ENCODE results near the gene NDUFB8.
"Not testable (repeated sequence)": the region's sequence is repeated elsewhere in the genome, so short reads cannot be mapped to it uniquely, and the experiment has no call there.

Gene NDUFB8

DNA sequence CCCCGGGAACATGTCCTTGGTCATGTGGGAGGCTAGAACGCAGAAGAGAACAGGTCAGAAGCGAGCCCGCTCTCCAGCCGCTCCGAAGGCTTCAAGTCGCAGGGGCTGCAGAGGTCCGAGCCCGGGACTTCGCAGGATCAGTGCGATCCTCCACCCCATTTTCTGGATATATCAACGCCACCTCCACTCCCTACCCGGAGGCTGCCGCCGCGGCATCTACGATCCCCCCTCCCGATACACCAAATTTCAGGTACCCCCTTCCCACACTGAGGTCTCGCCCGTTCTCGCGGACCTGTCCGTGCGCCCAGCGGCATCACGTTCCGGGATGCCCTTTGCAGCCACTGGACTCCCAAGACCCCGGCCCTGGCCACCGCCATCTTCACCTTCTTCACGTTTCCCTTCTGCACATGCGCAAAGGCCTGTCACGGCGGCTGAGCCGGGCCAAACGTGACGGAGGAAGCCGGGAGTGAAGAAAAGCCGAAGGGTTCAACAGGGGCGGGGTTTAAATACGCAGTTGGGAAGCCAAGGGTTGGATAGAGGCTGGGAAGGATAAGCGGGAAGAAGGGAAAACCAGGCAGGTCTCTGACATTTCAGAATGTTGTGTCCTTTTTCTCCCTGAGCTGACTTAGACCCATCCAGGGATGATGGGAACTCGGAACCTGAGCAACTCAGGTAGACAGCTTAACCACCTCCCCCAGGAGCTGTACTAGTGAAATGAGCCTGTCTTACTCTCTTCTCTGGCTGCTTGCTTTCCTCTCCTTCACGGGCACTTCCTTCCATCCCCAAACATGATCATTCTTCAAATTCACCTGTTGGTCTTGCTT, at the start of gene NDUFB8:
NDUFB8 (minus strand) TSS at position 397 of the 824 bp plus-strand sequence; CDS start at position 377, 20 bp downstream.
- peak; percentile 71 for DNase-seq

DNA sequence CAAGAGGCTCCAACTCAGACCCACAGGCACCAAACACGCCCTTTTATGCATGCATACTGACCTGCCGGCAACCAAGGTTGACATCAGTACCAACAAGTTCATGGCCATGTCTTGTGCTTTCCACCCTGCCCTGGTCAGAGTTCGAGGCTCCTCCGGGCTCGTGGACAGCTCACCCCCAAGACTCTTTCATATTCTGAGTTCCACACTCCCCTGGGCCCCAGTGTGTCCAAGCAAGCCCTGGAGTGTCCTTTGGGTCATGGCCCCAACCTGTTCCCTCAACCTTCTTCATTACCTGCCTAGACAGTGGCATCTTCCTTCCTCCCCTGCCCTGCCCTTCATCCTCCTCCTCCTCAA, 46.6 kb upstream of the NDUFB8 start:
- DNase-seq: no peak

DNA sequence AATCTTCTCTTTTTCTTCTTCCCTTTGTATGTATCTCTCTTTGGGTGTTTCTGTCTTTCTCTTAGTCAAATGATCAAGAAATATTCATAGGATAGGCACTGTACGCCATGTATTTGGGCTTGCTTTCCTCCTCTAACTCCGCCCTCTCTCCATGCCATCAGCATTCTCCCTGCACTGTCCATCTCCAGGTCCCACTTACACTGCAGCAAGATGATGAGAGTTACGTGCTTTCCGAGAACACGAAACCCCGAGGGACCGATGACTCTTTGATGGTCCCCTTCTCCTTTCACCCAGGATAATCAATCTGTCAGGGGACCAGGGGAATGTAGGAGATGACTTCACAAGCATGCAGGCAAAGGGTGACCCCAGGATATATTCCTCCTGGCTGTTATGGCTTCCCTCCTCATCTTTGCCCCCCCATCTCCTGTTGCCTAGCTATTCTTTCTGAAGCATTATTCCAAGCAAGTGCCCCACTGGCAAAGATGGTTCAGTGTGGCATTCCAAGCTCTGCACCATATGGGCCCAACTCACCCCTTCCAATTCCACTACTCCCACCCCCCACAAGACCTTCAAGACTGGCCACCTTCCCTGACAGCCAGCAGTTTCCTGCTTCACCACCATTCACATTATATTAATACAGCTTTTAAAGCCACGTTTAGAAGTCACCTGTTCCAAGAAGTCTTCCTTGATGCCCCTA, 46.1 kb upstream of the NDUFB8 start:
- DNase-seq: no peak

DNA sequence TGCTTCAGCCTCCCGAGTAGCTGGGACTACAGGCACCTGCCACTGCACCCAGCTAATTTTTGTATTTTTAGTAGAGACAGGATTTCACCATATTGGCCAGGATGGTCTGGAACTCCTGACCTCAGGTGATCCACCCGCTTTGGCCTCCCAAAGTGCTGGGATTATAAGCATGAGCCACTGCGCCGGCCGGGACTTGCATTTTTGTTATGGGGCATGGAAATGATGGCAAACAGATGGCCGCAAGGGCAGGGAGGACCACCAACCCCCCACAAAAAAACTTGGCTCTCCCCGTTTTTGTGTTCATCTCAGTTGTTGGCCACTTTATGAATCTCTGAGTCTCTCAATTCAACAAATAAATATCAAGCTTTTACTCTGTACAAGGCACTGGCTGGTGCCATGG, 45.5 kb upstream of the NDUFB8 start:
- not testable (repeated sequence) for DNase-seq

DNA sequence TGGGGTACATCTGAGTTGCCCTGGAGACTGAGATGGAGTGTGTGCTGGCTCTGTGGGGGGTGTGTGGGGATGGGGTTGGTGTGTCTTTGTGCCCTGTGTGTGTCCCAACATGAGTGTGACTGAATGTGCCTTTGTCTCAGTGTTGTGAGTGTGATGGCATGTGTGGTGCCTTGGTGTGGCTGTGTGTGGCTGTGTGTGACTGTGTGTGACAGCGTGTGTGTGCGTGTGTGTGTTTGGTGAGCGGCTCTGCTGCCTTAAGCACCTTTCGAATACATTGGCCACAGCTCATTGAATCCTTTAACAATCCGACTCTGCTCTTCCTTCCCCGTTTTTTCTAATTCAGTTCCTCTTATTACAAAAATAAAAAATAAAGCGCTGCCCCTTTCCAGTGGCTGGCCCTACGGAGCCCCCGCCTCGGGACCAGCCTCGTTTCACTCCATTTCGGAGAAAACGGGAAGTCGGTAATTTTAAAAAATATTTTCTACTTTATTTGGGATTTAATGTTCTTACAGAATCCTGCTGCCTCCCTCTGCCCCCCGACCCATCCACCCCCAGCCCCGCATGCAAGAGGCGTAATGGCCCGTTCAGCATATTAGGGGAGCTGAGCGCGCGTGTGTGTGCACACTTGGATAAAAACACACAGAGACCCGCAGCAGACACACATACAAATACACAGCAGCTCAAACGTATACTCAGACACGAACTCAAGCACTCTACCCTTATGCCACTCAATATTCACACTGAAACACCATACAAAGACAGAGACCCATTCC, 41.6 kb upstream of the NDUFB8 start:
- no peak for DNase-seq

DNA sequence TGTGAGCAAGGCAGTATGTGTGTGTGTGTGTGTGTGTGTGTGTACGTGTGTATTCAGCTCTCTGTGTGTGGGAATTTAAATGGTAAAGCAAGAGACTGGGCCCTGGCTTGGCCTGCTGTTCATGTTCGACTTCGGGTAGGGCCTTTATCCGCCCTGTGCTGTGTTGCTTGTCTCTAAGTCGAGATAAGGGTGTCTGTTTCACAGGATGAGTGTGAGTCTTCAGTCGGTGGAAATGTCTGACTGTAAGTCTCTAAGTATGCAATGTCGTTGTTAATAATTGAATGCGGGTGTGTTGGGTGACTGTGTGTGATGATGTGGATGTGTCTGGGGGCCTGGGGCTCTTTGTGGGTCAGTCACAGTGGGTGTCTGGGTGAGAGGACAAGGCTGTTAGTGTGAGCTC, 40.8 kb upstream of the NDUFB8 start:
- DNase-seq: no peak

DNA sequence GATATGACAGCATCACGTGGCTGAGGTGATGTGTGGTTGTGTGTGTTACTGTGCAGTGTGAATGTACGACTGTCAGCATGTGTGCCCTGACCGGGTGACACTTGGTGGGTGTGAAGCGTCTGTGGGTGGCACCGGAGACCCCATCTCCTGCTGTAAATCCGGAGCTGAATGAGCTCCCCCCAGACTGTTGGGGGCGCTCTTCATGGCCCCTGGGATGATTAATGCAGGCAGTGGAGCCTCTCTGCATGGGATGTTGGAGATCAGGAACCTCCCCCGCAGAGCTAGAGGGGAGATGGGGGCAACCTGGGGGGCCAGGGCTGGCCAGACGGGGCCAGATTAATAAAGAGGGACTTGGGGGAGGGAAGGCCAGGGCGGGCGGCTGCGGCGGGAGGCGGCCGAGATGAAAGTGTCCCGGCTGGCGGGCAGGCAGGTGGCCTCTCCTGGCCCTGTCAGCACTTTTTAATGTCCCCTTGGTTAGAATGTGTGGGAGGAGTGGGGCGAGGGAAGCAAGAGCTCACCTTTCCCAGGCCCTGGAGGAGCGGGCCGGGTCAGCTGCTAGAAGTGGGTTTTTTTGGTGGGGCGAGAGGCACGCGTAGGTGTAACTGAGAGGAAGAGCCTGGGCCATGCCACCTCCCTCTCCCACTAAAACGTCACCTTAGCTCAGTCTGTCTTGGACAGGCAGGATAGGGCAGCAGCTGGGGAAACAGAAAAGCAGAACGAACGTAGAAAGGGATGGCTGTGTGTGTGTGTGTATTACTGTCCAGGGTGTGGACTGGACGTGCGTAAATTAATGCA, 40.2 kb upstream of the NDUFB8 start:
- no peak for DNase-seq

DNA sequence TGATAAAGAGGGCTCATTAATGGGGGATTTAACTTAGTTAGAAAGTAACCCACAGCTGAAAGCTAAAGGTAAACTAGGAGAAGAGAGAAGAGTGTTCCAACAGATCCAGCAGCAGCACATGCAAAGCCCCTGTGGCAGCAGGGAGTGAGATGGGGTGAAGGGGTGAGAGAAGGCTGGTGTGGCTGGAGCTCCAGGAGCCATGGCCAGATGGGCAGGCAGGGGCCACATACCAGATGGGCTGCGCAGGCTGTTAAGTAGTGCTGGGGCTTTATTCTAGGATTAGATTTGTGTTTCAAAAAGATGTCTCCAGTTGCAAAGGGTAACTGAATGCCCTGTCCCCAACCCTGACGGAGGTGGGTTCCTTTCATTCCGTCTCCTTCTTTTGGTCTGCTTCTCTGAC, 39.2 kb upstream of the NDUFB8 start:
- DNase-seq: no peak

DNA sequence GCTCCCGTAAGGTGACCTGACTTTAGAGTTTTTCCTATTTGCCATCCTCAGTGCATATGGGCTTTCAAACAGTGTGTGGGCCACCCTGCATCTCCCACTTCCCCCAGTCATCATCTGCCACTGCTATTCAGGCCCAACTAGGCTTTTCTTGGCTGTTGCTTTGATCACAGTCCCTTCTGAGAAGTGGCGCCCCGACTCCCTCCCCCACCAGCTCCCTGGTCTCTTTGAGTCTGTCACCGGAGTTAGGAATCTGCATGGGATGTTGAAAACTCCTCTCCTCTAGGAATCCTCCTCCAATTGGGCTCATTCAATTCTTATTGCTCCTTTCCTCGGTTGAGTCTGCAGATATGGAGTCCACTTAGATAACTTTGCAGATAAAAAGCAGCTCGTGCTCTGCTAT, 38.2 kb upstream of the NDUFB8 start:
- no peak for DNase-seq

DNA sequence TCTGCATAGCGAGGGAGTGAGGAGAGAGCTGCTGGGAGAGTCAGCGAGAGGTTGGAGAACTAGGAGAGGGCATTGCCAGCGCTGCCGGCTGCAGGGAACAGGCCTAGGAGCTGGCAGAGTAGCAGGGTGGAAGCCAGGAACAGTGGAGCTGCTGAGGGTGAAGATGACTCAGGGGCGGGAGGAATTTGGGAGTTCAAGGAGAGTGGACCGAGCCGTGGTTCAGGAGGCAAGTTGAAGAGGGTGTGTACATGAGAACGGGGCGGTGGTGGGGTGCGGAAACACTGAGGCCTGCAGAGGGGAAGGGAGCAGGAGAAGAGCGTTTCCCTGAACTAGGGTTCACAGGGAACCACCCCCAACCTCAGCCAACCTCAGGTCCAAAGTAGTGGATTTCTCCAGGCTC, 37.6 kb upstream of the NDUFB8 start:
- no peak for DNase-seq

DNA sequence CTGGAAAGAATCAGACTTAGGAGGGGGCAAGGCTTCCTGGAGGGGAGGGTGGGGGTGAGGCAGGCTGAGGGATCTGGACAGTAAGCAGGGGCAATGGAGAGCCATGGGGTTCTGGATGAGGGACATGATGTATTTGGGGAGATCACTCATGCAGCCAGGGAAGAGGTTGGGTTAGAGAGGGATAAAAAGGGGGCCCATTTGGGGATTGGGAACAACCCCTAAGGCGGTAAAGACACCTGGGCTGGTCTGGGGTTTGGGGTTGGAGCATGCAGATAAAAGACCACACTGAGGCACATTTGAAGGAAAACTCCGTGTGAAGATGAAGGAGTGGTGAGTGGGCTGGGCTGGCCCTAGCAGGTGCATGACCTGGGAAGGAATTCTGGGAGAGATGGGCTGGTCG, 36.9 kb upstream of the NDUFB8 start:
- DNase-seq: no peak

DNA sequence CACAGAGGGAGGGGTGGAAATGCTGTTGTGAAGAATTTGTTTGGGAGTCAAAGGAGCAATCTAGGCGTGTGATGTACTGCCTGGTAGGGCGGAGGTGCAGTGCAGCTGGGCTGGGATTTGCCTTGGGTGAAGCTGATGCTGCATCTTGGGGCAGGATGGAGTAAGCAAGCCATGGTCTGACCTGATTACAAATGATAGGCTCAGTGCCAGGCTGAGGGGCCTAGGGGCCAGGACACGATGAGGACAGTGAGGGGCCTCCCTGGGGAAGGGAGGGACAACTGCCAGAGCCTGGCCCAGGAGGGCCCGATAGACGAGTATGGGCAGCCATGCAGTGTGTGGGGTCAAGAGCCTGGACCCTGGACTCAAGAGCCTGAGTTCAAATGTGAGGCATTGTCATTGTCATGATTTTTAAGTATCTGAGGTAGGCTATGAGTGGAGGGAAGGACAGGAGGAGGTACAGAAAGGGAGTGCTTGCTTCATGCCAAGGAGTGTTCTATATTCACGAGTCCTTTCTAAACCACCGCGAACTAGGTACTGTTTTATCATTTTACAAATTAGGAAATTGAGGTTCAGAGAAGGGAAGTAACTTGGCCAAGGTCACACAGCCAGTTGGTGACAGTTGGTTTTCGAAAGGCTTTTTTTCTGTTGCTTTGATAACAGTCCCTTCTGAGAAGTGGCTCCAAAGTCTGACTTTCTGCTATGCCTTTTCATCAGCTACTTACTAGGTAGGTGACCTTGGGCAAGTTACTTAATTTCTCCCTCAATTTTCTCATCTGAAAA, 35.7 kb upstream of the NDUFB8 start:
- no peak for DNase-seq

DNA sequence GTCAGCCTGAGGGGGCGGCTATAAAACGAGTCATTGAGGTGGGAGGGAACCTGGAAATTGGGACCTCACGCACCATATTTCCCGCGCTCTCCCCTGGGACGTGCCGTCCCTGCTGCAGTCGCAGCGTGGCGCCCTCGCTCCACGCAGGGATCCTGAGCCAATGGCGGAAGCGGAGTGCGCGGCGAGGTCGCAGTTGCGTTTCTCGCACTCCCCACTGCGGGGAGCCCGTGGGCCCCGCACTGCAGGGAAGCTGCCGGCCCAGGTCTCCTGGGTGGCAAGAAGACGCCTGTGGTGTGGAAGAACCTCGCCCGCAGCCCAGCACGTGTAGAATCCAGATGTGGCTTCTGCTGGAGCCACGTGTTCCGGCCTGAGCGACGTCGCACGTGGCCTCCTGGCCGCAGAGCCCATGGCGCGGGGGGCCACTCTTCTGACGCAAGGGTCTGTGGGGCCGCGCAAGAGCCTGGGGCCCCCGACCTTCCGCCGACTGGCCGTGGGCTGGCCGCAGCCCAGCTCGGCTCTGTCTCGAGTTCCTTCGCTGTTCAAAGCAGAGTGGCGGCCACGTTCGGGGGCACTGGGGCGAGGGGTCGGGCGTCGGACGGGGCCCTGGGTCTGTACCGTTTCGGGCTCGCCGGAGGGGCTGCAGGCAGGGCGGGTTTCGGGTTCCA, 32.5 kb upstream of the NDUFB8 start:
- DNase-seq: peak; percentile 61

DNA sequence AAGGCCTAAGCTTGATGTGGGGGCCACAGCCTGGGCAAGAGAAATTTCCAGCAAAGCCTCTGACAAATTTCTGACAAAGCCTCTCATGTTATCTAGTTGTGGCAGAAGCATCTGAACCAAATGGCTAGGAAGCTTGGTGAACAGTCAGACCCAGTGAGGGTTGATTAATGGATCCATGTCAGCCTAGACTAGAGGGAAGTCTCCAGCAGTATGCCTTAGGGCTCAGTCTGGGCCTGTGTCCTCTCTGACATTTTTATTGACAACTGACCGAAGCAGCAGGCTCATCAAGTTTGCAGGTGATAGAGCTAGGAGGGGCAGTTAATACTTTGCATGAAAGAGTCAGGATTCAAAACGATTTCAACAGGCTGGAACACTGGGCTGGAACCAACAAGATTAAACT, 31.3 kb upstream of the NDUFB8 start:
- no peak for DNase-seq

DNA sequence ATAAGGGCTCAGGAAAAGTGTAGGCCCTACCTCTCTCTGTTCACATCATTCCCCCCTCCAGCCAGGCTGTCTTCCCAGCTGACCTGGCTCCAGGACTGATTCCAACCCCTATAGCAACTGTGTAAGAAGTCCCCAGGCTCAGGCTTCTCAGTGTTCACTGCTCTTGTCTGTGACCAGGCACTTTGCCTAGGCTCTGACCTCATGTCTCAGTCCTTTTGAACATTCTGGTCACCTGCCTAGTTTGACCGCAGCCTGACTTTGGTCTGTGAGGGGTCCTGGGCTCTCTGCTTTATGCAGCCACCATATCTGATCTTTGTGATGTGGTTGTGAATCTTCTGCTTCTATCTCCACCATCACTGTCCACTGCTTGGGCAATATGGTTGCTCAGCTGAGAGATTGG, 30.6 kb upstream of the NDUFB8 start:
- DNase-seq: no peak

DNA sequence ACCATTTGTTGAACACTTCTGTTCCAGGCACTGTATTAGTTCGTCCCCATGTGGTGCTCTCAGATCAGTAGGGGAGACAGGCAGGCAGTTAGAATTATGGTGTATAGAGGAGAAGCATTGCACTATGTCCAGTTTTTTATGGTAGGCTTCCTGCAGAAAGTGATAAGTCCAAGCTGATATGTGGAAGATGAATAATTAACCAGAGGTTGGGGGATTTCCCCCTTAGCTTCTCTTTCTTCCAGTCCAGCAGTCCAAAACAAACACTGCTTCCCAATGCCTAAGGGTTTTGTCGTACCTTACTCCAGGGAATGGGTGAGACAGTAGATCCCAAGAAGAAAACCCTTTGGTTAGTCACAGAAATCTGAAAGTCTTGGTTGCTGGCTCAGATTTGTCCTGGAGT, 25.2 kb upstream of the NDUFB8 start:
- DNase-seq: no peak

DNA sequence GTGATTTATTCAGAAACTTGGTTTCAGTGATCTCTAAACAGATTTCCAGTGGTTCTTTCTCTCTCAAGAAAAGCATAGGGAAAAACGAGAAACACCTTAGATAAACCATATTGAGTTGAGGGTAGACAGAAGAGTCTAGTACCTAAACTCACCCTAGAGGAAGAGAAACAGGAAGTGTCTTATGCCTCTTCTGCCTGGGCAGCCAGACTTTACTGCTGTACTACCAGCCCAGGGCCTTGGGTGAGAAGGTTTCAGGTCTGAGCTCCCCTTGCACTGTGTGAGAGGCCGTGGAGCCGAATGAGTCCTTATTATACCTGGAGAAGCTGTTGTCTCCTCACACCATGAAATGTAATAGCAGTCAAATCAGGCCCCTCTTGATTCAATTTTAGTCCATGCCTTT, 24.3 kb upstream of the NDUFB8 start:
- DNase-seq: no peak

DNA sequence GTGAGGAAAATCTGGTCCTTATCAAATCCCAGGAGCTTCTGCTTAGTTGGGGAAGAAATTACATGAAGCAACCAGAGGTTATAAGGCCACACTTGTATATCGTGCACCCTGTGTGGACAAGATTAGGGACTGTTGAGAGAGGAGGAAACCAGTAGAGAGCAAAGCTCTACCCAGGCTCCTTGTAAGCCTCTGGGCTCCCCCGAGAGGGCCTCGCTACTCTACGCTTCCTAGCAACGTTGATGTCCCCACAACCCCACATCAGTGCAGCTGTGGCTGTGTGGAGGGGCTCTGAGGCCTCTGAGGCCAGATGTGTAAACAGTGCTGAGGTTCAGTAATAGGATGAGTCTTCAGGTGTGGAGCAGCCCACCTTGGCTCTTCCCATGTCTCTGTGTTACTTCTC, 22.1 kb upstream of the NDUFB8 start:
- DNase-seq: no peak

DNA sequence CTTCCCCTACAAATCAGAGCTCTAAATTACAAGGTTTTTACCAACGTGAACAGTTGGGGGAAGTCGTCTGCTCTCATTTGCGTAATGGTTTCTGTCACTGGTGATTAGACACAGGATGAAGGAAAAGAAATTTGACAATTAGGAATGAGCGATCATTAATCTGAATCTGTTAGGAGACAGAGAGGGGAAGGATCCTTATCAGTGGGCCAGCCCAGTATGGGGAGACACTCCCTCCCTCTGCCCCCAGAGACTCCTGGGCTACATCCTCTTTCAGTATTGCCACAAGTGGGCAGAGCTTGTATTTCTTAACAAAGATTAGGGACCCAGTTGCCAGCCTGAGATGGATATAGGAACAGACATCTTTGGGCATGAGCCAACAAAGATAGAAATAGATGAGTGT, 21.5 kb upstream of the NDUFB8 start:
- DNase-seq: no peak

DNA sequence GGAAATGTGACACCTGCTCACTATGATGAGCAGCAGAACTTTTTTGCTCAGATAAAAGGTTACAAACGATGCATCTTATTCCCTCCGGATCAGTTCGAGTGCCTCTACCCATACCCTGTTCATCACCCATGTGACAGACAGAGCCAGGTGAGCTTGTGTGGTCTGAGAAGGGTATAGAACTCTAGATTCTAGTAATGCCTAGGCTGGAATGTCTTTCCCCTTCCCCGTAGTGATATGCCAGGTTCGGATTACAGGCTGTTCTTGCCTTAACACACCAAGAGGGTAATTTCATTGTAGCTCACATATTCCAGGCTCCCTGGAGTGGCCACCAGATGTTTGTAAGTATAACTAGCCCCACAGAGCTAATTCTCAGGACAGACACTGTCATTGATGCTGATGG, 15.3 kb upstream of the NDUFB8 start:
- DNase-seq: no peak

DNA sequence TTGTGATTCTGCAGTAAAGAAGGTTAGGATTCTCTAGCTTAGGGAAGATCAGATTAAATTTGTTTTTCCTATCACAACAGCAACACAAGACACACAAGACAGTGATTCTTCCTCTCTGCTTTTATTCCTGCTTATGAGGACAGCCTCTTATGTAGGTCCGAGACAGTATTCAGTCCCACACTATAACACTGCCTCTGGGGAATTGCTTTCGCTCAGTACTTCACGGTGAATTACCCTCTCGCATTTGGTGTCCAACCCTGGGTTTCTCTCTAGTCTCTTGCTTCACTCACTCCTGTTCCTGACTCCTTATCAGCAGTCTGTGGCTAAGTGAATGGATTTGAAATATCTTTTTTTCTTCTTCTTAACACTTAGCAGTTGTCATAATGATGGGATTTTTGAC, 7.8 kb upstream of the NDUFB8 start:
- no peak for DNase-seq

All from NCI-H1105 treated with DMSO at 0.1 percent for 48 hours (cell line).